Measurements from ENCODE around the gene AQP10.
"Not testable (repeated sequence)": the region's sequence is repeated elsewhere in the genome, so short reads cannot be mapped to it uniquely, and the experiment has no call there.

AQP10 gene

DNA sequence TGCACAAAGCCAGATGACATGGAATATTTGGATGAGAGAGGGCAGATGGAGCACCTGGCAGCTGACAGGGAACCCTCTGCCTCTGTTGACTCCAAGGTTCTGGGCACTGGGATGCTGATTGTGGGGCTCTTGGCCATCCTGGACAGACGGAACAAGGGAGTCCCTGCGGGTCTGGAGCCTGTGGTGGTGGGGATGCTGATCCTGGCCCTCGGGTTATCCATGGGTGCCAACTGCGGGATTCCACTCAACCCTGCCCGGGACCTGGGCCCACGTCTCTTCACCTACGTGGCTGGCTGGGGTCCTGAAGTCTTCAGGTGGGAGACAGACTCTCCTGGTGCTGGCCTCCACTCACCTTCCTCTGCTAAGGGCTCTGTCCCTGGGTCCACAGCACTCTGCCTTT is 2.6 kb downstream of the AQP10 start:
- in situ Hi-C loops (cut with MboI; ENCODE audit: low sequenced_read_pairs): no loop called here

GRCh38 chr1:154324241-154324640 is 3.3 kb downstream of the AQP10 start:
- in situ Hi-C loops (cut with MboI; ENCODE audit: low sequenced_read_pairs): no loop called here

DNA sequence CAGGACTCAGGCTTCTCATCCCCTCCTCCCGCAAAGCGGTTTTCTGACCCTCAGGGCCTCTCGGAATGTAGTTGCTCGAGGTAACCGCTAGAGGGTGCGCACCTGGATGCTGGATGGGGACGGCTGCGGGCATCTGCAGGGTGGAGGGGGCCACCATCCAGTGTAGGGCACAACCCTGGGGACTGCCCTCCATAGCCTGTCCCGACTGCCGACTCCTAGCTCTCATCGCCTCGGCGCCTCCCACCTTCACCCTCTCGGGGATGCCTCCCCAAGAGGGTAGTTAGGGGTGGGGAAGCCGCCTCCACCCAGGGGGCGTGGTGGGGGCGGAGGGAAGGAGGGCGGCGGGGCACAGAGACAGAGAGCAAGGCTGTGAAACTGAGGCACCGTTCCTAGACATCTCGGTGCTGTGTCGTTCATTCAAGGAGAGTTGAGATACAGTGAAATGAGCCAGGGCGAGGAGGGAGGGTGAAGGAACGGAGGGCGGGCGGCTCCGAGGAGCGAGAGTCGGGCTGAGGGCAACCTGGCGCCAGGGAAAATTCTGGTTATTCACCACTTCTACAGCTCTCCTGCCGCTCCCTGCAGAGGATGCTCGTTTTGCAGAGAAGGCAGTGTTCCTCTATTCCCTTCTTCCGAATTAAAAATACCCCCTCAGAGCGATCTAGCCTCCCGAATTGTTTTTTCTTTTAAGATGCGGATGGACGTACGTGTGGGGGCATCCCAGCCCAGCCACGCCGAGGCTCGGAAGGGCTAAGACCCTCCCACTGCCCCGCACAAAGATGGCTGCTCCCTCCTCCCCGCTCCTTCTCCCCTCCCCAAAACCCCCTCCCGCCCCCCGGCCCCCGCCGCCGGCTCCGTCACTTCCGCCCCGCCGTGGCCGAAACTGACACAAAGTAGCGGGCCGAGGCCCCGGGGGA is 4.0 kb downstream of the AQP10 start, which contains the start of gene ATP8B2:
ATP8B2 (plus strand) TSS at position 857 of the 914 bp plus-strand sequence. CDS start 2,617 bp downstream, outside the sequence.
- in situ Hi-C loops (cut with MboI; ENCODE audit: low sequenced_read_pairs): no loop called here

DNA sequence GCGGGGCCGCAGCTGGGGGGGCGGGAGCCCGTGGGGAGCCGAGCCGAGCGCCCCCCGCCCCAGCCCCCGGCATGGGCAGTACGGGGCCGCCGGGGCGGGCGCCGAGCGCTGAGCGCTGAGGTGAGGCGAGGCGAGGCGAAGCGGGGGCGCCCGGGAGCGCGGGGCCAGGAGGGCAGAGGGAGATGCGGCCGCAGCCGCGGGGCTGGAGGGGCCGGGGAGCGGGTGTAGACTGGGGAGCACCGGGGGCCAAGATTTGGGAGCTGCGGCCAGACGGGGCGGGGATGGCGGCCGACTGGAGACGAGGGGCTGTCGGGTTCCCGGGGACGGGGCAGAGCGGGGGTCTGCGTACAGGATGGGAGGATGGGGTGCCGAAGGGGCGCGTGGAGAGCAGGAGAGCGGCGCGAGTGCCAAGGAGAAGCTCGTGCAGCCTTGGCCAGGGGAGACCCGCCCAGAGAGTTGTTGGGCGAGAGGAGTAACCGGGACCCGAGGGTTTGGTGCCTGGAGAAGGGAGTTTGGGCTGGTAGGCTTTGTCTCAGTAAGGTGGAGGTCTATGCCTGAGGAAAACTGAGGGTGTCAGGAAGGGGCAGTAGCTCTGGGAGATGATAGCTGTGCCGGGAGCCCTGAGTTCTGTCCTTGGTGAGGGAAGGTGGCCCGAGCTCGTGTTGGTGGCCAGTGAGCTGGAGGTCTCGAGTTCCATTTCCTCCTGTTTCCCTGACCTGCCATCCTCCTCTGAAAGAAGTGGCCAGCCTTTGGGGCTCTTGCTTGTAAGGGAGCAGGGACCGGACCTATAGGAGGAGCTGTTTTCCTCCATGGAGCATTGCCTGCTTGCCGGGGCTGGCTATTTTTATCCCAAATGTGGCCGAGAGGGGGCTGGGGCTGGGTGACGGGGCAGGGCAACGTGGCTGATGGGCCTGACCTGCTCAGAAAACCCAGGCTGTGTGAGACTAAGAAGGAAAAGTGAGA is 5.0 kb downstream of the AQP10 start:
- in situ Hi-C loops (cut with MboI; ENCODE audit: low sequenced_read_pairs): no loop called here

DNA sequence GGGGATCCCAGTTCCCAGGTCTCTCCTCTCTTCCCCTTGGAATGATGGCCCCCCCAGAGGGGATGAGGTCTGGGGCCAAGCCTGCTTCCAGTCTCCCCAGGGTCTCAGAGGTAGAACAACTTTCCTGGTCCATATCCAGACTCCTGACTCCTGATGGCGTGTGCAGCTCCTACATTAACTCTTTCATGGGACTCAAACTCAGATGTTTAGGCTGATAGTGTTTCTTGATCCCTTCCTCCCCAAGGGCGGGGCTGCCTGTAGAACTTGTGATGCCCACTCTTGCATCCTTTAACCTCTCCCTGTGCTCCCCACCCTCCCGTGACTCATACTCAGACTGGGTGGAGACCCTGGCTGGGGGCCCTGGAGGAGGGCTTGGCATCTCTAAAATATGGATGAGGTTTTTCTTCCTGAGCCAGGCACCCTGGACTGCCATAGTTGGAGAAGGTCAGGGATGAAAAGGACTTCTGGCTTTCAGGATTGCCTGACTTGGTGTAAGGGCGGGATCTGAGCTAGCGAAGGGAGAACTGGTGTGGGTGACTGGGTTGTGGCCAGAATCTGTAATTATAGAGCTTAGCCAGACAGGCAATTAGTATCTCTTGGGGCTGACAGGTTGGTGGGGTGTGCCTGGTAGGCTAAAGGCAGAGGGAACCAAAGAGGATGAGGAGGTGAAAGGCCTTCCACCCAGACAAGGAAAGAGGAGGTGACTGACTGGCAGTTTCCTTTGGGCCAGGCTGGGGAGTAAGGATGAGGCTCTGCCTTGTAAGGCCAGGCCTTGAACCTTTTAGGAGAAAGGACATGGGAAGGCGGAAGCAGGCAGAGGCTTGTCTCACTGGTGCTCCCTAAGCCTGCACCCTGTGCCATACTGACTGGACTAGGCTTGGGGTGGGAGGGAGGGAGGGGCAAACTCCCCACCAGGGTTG is 5.9 kb downstream of the AQP10 start:
- in situ Hi-C loops (cut with MboI; ENCODE audit: low sequenced_read_pairs): no loop called here

- in situ Hi-C loops (cut with MboI; ENCODE audit: low sequenced_read_pairs): no loop called here
Observed at GRCh38 chr1:154327466-154328317, 6.8 kb downstream of the AQP10 start.

DNA sequence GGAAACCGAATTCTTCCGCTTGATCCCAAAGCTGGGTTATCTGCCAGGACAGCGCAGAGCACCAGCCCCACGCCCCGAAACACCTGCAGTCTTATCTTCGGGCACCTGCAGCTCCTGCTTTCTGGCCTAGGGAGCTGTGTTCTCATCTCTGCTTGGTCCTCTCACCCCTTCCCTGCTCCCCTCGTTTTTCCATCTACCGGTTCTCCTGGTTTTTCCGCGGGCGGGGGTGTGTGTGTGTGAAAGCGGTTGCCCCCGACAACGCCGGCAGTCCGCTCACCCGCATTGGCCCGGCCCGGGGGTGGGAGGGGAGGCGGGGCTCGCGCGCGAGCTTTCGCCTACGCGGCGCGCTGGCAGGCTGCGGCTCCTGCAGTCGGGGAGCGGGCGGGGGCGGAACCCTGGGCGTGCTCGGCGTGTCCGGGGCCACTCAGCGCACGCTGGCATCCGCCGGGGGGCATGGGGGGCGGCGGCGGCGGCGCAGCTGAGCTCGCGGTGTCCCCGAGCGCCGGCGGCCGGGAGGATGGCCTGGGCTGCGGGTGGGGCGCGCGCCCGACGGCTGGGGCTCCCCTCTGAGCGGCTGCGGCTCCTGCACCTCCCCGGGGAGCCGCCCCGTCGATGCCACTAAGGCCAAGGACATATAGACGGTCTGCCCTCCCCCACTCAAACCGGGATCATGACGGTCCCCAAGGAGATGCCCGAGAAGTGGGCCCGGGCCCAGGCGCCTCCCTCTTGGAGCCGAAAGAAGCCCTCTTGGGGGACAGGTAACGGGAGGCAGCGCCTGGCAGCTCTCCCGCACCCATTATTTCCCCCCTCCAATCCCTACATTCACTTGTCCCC is 7.6 kb downstream of the AQP10 start:
- in situ Hi-C loops (cut with MboI; ENCODE audit: low sequenced_read_pairs): no loop called here

DNA sequence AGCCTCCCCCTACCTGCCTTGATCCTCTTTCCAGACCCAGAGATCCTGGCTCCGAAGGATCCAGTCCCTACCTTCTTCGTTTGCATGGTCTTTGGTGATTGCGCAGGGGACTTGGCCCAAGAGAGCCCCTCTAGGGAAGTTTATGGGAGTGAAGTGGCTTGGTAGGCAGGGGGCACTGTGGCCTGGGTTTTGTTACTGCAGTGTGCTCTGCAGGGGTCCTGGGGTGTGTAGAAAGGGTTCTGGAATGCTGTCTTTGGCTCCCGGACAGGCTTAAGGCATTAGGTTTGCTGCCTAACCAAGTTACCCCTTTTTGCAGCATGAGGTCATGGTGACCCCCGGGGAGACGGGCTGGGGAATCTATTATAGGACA is 8.2 kb downstream of the AQP10 start:
- in situ Hi-C loops (cut with MboI; ENCODE audit: low sequenced_read_pairs): no loop called here

DNA sequence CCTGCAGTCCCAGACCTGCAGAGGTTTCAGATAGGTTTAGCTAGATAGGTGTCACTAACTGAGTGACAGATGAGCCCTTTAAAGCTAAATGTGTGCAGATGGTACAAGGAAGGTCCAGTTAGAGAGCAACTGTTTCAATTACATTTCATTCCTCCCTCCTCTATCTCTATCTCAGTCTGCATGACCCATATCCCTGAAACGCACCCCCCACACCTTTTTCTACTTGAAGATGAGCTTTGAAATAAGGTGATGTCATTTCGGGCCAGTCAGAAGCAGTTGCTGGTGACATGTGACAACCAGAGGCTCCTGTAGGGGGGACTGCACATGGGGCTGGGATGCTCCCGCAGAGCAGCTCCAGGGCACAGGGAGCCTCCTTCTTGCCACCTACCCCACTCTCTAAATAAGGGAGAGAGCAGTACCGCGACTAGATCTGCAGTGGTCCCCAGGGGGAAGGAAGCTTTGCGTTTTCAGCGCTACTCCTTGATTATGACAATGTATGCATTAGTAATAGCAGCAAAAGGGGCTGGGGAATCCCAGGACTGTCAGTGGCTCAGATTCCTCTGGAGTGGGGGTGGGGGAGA is 8.7 kb downstream of the AQP10 start:
- in situ Hi-C loops (cut with MboI; ENCODE audit: low sequenced_read_pairs): no loop called here

GRCh38 chr1:154330669-154331068 is 9.8 kb downstream of the AQP10 start:
- in situ Hi-C loops (cut with MboI; ENCODE audit: low sequenced_read_pairs): no loop called here

- in situ Hi-C loops (cut with MboI; ENCODE audit: low sequenced_read_pairs): no loop called here
Observed at GRCh38 chr1:154334079-154335024, 13.5 kb downstream of the AQP10 start.

GRCh38 chr1:154335025-154335714 is 14.3 kb downstream of the AQP10 start:
- in situ Hi-C loops (cut with MboI; ENCODE audit: low sequenced_read_pairs): no loop called here

DNA sequence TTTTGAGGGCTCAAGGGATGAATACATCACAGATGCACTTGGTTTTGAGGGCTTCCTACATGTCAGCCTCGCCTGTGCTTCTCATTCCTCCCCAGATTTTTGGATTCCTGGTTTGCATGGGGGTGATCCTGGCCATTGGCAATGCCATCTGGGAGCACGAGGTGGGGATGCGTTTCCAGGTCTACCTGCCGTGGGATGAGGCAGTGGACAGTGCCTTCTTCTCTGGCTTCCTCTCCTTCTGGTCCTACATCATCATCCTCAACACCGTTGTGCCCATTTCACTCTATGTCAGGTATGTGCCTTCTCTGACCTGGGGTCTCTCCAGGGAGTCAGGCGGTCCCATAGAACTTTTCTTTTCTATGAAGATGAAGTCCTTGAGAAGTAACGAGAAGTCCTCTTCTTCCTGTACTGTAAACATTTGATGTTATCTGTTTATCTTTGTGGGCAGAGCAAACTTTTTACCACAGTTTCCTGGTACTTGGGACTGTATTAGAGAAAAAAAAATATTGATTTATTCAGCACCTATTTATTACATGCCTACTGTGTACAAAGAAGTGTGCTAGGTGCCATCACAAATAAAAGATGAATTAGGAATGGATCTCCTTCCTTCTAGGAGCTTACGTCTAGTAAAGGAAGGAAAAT is 16.5 kb downstream of the AQP10 start:
- in situ Hi-C loops (cut with MboI; ENCODE audit: low sequenced_read_pairs): no loop called here

- in situ Hi-C loops (cut with MboI; ENCODE audit: low sequenced_read_pairs): no loop called here
Observed at GRCh38 chr1:154338875-154339274, 18.0 kb downstream of the AQP10 start.

GRCh38 chr1:154341366-154341765 is 20.5 kb downstream of the AQP10 start:
- in situ Hi-C loops (cut with MboI; ENCODE audit: low sequenced_read_pairs): not testable (repeated sequence)

- in situ Hi-C loops (cut with MboI; ENCODE audit: low sequenced_read_pairs): no loop called here
Observed at GRCh38 chr1:154342132-154342531, 21.2 kb downstream of the AQP10 start.
